HG02840 (cell line): ENCODE data around the gene KCNIP1.

Experiments
- ATAC-seq: cut with Tn5 transposase; IDR thresholded peaks from one replicate; pipeline ENCODE4 v1.9.1; 2021; ENCODE audit warnings: mild to moderate bottlenecking, moderate library complexity, moderate number of reproducible peaks; ENCODE audit not compliant: unreplicated experiment, low FRiP score

The KCNIP1 gene

GRCh38 chr5:170503990-170504596 lies at the start of gene KCNIP1:
KCNIP1 (plus strand) TSS chr5:170504020.
- no peak for ATAC-seq

- no peak for ATAC-seq
These were observed 40.4 kb upstream of the KCNIP1 start for GRCh38 chr5:170463426-170463825.

- no peak for ATAC-seq
These were observed 39.3 kb upstream of the KCNIP1 start for GRCh38 chr5:170464280-170465127.

- ATAC-seq, result no peak
These were observed 37.3 kb upstream of the KCNIP1 start for GRCh38 chr5:170466553-170466952.

- ATAC-seq, result no peak
These were observed 36.7 kb upstream of the KCNIP1 start for GRCh38 chr5:170466988-170467707.

GRCh38 chr5:170468633-170469285 lies 35.1 kb upstream of the KCNIP1 start:
- ATAC-seq, result no peak

GRCh38 chr5:170469414-170469813 lies 34.4 kb upstream of the KCNIP1 start:
- no peak for ATAC-seq

GRCh38 chr5:170470275-170470674 lies 33.5 kb upstream of the KCNIP1 start:
- no peak for ATAC-seq

- ATAC-seq, result no peak
These were observed 32.9 kb upstream of the KCNIP1 start for GRCh38 chr5:170470808-170471404.

GRCh38 chr5:170471551-170472178 lies 32.2 kb upstream of the KCNIP1 start:
- ATAC-seq, result no peak

GRCh38 chr5:170473642-170474041 lies 30.2 kb upstream of the KCNIP1 start:
- no peak for ATAC-seq

GRCh38 chr5:170474489-170475274 lies 29.1 kb upstream of the KCNIP1 start:
- no peak for ATAC-seq

GRCh38 chr5:170475294-170476000 lies 28.4 kb upstream of the KCNIP1 start:
- ATAC-seq, result no peak

- ATAC-seq, result no peak
These were observed 27.1 kb upstream of the KCNIP1 start for GRCh38 chr5:170476704-170477103.

- ATAC-seq, result no peak
These were observed 25.9 kb upstream of the KCNIP1 start for GRCh38 chr5:170477906-170478305.

GRCh38 chr5:170478306-170478705 lies 25.5 kb upstream of the KCNIP1 start:
- no peak for ATAC-seq

- no peak for ATAC-seq
These were observed 24.3 kb upstream of the KCNIP1 start for GRCh38 chr5:170479484-170479883.

GRCh38 chr5:170480260-170480659 lies 23.6 kb upstream of the KCNIP1 start:
- ATAC-seq, result no peak

- no peak for ATAC-seq
These were observed 22.0 kb upstream of the KCNIP1 start for GRCh38 chr5:170481849-170482248.
